Activated CD4-positive, alpha-beta memory T cell treated with anti-CD3 and anti-CD28 coated beads for 36 hours (primary cell): ENCODE measurements around the gene PTN. TPM values are rescaled to one million over a fixed set of nuclear protein-coding genes. Genes with fewer than 3 reads are reported as not detected.

Source experiments
- CTCF ChIA-PET: fragments of 350-600 bp; sonication (Branson Sonifier 250); formaldehyde crosslinking; loops from one replicate; lab custom pipeline; 2021; ENCODE audit warnings: antibody characterized with exemption, inconsistent platforms; lab: Charles Lee
- POLR2A ChIA-PET: fragments of 350-600 bp; sonication (Branson Sonifier 250); formaldehyde crosslinking; loops from one replicate; lab custom pipeline; 2021; ENCODE audit warnings: antibody characterized with exemption; lab: Charles Lee
- DNase-seq: peaks from one replicate; pipeline ENCODE4 v3.0.0-alpha.2; 2020
- H3K27ac Mint-ChIP-seq: one replicate; pipeline ENCODE4 v1.8.0; 2021; ENCODE audit warnings: mixed read lengths
- H3K27me3 Mint-ChIP-seq: one replicate; pipeline ENCODE4 v1.8.0; 2021; ENCODE audit warnings: mixed read lengths
- H3K36me3 Mint-ChIP-seq: one replicate; pipeline ENCODE4 v1.8.0; 2021; ENCODE audit warnings: mixed read lengths
- H3K4me1 Mint-ChIP-seq: one replicate; pipeline ENCODE4 v1.8.0; 2021; ENCODE audit warnings: low read depth, mixed read lengths
- H3K4me3 Mint-ChIP-seq: one replicate; pipeline ENCODE4 v1.8.0; 2021; ENCODE audit warnings: mild to moderate bottlenecking, mixed read lengths
- H3K9me3 Mint-ChIP-seq: one replicate; pipeline ENCODE4 v1.8.0; 2021; ENCODE audit warnings: mixed read lengths
- intact Hi-C: fragments of 100-400 bp; cut with micrococcal nuclease; formaldehyde crosslinking; loops from one replicate; pipeline ENCODE4 v1.15.1; 2023
- total RNA-seq, 2 experiments: library from RNA; stranded (reverse); gene quantifications; one replicate each; pipeline ENCODE4 v1.2.3, GENCODE V29; 2021

PTN gene
- total RNA-seq, 2 experiments from 2014 or later = not detected

GRCh38 chr7:137345799-137346449 lies 2.4 kb upstream of the PTN start:
- CTCF ChIA-PET = no interaction called here
- H3K4me1 Mint-ChIP-seq = peaks cover 4% of the 10 kb centered on the region
- H3K4me3 Mint-ChIP-seq = no peak overlapping the region
- POLR2A ChIA-PET = no interaction called here
- peaks cover 7% of the 10 kb centered on the region for H3K27me3 Mint-ChIP-seq
- H3K9me3 Mint-ChIP-seq = no peaks in the 10 kb centered on the region
- no peak overlapping the region for H3K27ac Mint-ChIP-seq
- intact Hi-C loops = no loop called here
- no peaks in the 10 kb centered on the region for H3K36me3 Mint-ChIP-seq
- no peak for DNase-seq

GRCh38 chr7:137342828-137343261 lies 688 bp downstream of the PTN start:
- DNase-seq = no peak
- CTCF ChIA-PET = no interaction called here
- Mint-ChIP-seq H3K9me3 (no peaks in the 10 kb centered on the region), H3K27ac (no peak overlapping the region), H3K27me3 (peaks cover 7% of the 10 kb centered on the region), H3K36me3 (no peaks in the 10 kb centered on the region), H3K4me1 (peaks cover 4% of the 10 kb centered on the region), H3K4me3 (no peak overlapping the region)
- POLR2A ChIA-PET = no interaction called here
- intact Hi-C loops = no loop called here

DNA sequence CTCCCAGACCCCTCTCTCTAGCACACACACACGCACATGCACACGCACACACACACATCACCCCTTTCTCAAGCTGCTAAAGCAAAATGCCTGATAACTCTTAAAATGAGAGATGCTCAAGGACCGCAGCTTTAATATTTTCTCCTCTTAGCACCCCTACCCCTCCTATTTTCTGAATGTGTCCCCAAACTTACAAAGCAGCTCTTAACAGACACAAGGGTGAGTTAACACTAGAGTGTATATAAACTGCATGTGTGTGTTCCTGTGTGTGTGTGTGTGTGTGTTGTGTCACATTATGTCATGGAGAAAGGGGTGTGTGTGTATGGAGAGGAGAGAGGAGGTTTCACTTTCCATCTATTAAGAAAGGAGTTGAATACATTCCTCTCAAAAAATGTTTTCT lies 1.3 kb downstream of the PTN start:
- H3K36me3 Mint-ChIP-seq = no peaks in the 10 kb centered on the region
- CTCF ChIA-PET = no interaction called here
- no peak overlapping the region for H3K27ac Mint-ChIP-seq
- peaks cover 7% of the 10 kb centered on the region for H3K27me3 Mint-ChIP-seq
- H3K9me3 Mint-ChIP-seq = no peaks in the 10 kb centered on the region
- intact Hi-C loops = no loop called here
- POLR2A ChIA-PET = no interaction called here
- H3K4me3 Mint-ChIP-seq = no peak overlapping the region
- DNase-seq = no peak
- peaks cover 4% of the 10 kb centered on the region for H3K4me1 Mint-ChIP-seq

DNA sequence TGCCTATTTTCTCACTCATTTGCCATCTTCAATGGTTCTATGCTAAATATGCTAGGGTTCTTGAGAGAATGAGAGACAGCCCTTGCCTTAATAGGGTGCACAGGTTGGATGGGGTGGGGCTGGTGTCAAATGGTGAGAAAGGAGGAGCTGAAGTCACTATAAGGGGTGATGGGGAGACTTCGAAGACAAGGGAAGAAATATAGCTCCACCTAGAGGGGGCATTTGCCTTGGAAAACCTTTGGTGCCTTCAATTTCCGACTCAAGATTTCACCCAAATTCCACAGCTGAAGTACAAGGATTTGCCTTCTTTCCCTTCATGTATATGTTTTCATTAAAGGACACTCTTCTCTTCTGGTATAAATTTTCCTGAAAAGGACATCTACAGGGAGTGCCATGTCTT lies 5.6 kb downstream of the PTN start:
- Mint-ChIP-seq H3K36me3 (no peaks in the 10 kb centered on the region), H3K4me1 (no peaks in the 10 kb centered on the region), H3K9me3 (peaks cover 2% of the 10 kb centered on the region), H3K27me3 (no peaks in the 10 kb centered on the region), H3K4me3 (no peak overlapping the region), H3K27ac (no peak overlapping the region)
- ChIA-PET CTCF (interaction anchor here (0.6 kb wide), 1 partner anchor 117 kb away, joined by 3 read pairs; no protein-coding TSS in a partner anchor), POLR2A (no interaction called here)
- intact Hi-C loops = no loop called here
- DNase-seq = no peak

GRCh38 chr7:137335814-137336213 lies 7.7 kb downstream of the PTN start:
- ChIA-PET CTCF (no interaction called here), POLR2A (no interaction called here)
- intact Hi-C loops = no loop called here
- peaks cover 2% of the 10 kb centered on the region for H3K9me3 Mint-ChIP-seq
- no peaks in the 10 kb centered on the region for H3K4me1 Mint-ChIP-seq
- H3K36me3 Mint-ChIP-seq = no peaks in the 10 kb centered on the region
- H3K27me3 Mint-ChIP-seq = no peaks in the 10 kb centered on the region
- DNase-seq = no peak
- no peak overlapping the region for H3K4me3 Mint-ChIP-seq
- H3K27ac Mint-ChIP-seq = no peak overlapping the region

DNA sequence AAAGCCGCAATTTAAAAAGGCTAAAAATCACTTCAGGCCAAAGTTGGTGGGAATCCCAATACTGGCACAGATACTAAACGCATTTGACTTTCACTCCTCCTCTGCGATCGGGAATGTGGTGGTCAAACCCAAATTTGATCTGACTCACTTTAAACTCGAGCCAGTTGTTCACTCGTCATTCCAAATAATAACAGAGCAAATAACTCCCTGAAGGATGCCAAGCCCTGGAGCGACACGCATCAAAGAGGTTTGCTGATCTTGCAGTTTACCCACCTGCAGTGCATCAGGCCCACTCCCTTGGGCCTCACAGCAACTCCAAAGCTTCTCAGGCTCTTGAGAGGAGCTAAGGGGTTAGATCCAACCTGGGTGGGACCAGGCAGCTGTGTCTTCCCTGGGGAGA lies 12.2 kb downstream of the PTN start:
- Mint-ChIP-seq H3K27me3 (no peaks in the 10 kb centered on the region), H3K4me3 (no peak overlapping the region), H3K4me1 (no peaks in the 10 kb centered on the region), H3K9me3 (peaks cover 2% of the 10 kb centered on the region), H3K27ac (no peak overlapping the region), H3K36me3 (no peaks in the 10 kb centered on the region)
- DNase-seq = no peak
- intact Hi-C loops = no loop called here
- POLR2A ChIA-PET = no interaction called here
- CTCF ChIA-PET = no interaction called here

DNA sequence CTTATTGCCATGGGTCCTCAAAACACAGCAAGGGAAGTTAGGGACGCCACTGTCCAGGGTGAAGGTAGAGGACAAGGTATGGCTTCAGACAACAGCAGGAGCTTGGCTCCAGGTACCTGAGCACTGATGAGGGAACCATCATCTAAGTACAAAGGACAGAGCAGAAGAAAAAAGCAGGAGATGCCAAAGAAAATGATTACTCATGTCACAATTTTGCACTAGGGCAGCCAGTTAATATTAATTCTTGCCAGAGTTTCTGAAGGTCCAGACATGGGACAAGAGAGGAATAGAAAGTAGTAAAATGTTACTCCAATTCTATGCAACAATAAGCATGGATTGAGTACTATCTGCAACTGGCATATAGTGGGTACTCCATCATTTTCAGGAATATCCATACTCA lies 14.1 kb downstream of the PTN start:
- ChIA-PET POLR2A (no interaction called here), CTCF (no interaction called here)
- H3K36me3 Mint-ChIP-seq = no peaks in the 10 kb centered on the region
- no peaks in the 10 kb centered on the region for H3K27me3 Mint-ChIP-seq
- intact Hi-C loops = no loop called here
- DNase-seq = no peak
- H3K4me3 Mint-ChIP-seq = no peak overlapping the region
- no peak overlapping the region for H3K27ac Mint-ChIP-seq
- no peaks in the 10 kb centered on the region for H3K9me3 Mint-ChIP-seq
- no peaks in the 10 kb centered on the region for H3K4me1 Mint-ChIP-seq

- CTCF ChIA-PET = no interaction called here
- Mint-ChIP-seq H3K27ac (no peak overlapping the region), H3K4me3 (no peak overlapping the region), H3K9me3 (no peaks in the 10 kb centered on the region), H3K36me3 (no peaks in the 10 kb centered on the region), H3K27me3 (no peaks in the 10 kb centered on the region), H3K4me1 (no peaks in the 10 kb centered on the region)
- intact Hi-C loops = no loop called here
- POLR2A ChIA-PET = no interaction called here
- DNase-seq = no peak
Observed at GRCh38 chr7:137328373-137329120, 15.0 kb downstream of the PTN start.

GRCh38 chr7:137325927-137326326 lies 17.6 kb downstream of the PTN start:
- no peaks in the 10 kb centered on the region for H3K36me3 Mint-ChIP-seq
- CTCF ChIA-PET = no interaction called here
- H3K27ac Mint-ChIP-seq = no peak overlapping the region
- H3K27me3 Mint-ChIP-seq = no peaks in the 10 kb centered on the region
- POLR2A ChIA-PET = no interaction called here
- H3K9me3 Mint-ChIP-seq = peaks cover 5% of the 10 kb centered on the region
- H3K4me3 Mint-ChIP-seq = no peak overlapping the region
- no peaks in the 10 kb centered on the region for H3K4me1 Mint-ChIP-seq
- DNase-seq = no peak
- intact Hi-C loops = no loop called here

GRCh38 chr7:137324796-137325696 lies 18.5 kb downstream of the PTN start:
- no peak overlapping the region for H3K4me3 Mint-ChIP-seq
- no peaks in the 10 kb centered on the region for H3K36me3 Mint-ChIP-seq
- ChIA-PET POLR2A (no interaction called here), CTCF (no interaction called here)
- DNase-seq = no peak
- peaks cover 7% of the 10 kb centered on the region for H3K9me3 Mint-ChIP-seq
- H3K4me1 Mint-ChIP-seq = no peaks in the 10 kb centered on the region
- intact Hi-C loops = no loop called here
- H3K27me3 Mint-ChIP-seq = no peaks in the 10 kb centered on the region
- no peak overlapping the region for H3K27ac Mint-ChIP-seq

DNA sequence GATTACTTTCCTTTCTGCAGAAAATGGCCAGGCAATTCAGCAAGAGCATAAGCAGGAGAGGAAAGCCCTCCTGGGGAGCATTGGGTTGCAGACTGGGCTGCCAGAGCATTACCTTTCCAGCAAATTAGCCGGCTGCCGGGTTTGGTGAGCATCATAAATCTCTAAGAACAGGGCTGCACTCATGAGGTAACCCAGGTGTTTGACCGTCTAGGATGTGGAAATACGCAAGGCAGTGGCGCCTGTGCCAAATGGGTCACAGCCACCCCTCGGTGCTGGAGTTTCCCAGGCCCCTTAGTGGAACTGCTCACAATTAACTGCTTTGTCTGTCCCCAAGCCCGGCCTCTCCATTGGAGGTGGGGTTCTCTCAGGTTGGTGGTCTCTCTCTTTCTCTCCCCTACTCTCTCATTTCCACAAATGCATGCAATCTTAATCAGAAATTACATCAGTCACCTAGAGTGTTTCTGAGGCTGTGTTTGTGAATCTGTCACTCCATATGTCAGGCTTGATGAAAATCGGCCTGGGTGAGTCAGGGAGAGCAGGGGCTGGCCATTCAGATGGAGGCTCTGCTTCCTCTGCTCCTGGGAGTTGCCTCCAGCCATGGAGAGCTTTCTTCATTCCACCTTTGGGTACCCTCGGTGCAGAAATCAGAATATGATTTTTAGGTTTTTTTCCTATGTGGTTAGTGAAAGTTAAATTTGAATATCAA lies 26.7 kb downstream of the PTN start:
- H3K27me3 Mint-ChIP-seq = no peaks in the 10 kb centered on the region
- no peak overlapping the region for H3K27ac Mint-ChIP-seq
- POLR2A ChIA-PET = no interaction called here

DNA sequence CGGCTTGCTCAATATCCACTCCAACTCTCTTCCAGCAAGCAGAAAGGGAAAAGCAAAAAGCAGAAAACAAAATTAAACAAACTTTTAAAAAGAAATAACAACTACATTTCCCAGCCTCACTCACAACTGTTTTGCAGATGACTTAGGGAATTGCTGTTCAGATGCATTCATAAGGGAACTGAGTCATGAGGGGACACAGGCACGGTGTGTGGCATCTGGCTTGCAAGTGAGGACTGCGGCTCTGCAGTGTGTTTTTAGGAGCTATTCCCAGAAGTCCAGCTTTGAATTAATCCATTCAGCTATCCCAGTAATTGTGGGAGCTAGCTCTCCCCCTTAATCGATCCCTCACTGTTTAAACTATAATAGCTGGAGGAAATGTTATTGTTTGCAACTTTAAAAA lies 30.3 kb downstream of the PTN start:
- intact Hi-C loops = no loop called here
- POLR2A ChIA-PET = no interaction called here
- CTCF ChIA-PET = no interaction called here
- H3K4me1 Mint-ChIP-seq = no peaks in the 10 kb centered on the region
- no peaks in the 10 kb centered on the region for H3K27me3 Mint-ChIP-seq
- peaks cover 3% of the 10 kb centered on the region for H3K9me3 Mint-ChIP-seq
- H3K27ac Mint-ChIP-seq = no peak overlapping the region
- no peak for DNase-seq
- H3K36me3 Mint-ChIP-seq = no peaks in the 10 kb centered on the region
- no peak overlapping the region for H3K4me3 Mint-ChIP-seq

More for the DNA sequence above, 26.7 kb downstream of the PTN start:
- Mint-ChIP-seq H3K9me3 (peaks cover 7% of the 10 kb centered on the region), H3K4me1 (no peaks in the 10 kb centered on the region), H3K4me3 (no peak overlapping the region), H3K36me3 (no peaks in the 10 kb centered on the region)
- DNase-seq = no peak
- CTCF ChIA-PET = no interaction called here
- intact Hi-C loops = no loop called here
